GM18502 (cell line): Measurements from ENCODE around the gene SIMC1.

Experiments
- ATAC-seq: cut with Tn5 transposase; IDR thresholded peaks from one replicate; pipeline ENCODE4 v1.9.1; 2021; ENCODE audit warnings: mild to moderate bottlenecking; ENCODE audit not compliant: unreplicated experiment, poor library complexity

The SIMC1 gene

GRCh38 chr5:176383961-176384360 lies 145.7 kb downstream of the SIMC1 start:
- no peak for ATAC-seq

GRCh38 chr5:176384366-176384930 lies 146.2 kb downstream of the SIMC1 start:
- no peak for ATAC-seq

GRCh38 chr5:176384991-176385390 lies 146.8 kb downstream of the SIMC1 start:
- no peak for ATAC-seq

GRCh38 chr5:176386491-176386890 lies 148.3 kb downstream of the SIMC1 start:
- ATAC-seq, result no peak

GRCh38 chr5:176387384-176387925 lies 149.2 kb downstream of the SIMC1 start:
- ATAC-seq, result no peak

- ATAC-seq, result no peak
Measured at GRCh38 chr5:176388003-176388443, 149.8 kb downstream of the SIMC1 start.

GRCh38 chr5:176388444-176389134 lies 150.4 kb downstream of the SIMC1 start, which contains the start of the genes HIGD2A and NOP16:
Gene HIGD2A, plus strand, starts transcription at chr5:176388751. Its CDS starts 69 bp downstream, at chr5:176388820.
Gene NOP16, minus strand, starts transcription at chr5:176388598. Its CDS starts 59 bp downstream, at chr5:176388539.
- ATAC-seq, result peak; percentile 86

GRCh38 chr5:176389135-176390123 lies 151.2 kb downstream of the SIMC1 start:
- ATAC-seq, result peak; percentile 41

GRCh38 chr5:176391479-176391878 lies 153.3 kb downstream of the SIMC1 start:
- no peak for ATAC-seq

- no peak for ATAC-seq
Measured at GRCh38 chr5:176391999-176392398, 153.8 kb downstream of the SIMC1 start.

- ATAC-seq, result no peak
Measured at GRCh38 chr5:176392526-176392925, 154.3 kb downstream of the SIMC1 start.

GRCh38 chr5:176394096-176394495 lies 155.9 kb downstream of the SIMC1 start:
- no peak for ATAC-seq

GRCh38 chr5:176394881-176395675 lies 156.9 kb downstream of the SIMC1 start:
- ATAC-seq, result no peak
